NT2/D1 (cell line): ENCODE measurements around the gene RPRD1B.

Experiments
- DNase-seq: peaks from one replicate; pipeline ENCODE4 v3.0.0-alpha.2; 2011; ENCODE audit warnings: low read depth, low spot score
- H3K27me3 ChIP-seq: 2 replicates; pipeline ENCODE4 v1.6.0; 2011; ENCODE audit warnings: mild to moderate bottlenecking; ENCODE audit not compliant: insufficient read length, insufficient read depth
- H3K36me3 ChIP-seq: 2 replicates; pipeline ENCODE4 v1.6.1; 2011; ENCODE audit warnings: mild to moderate bottlenecking, low read length, mixed read lengths; ENCODE audit not compliant: insufficient read depth, insufficient read length
- H3K4me1 ChIP-seq: 2 replicates; pipeline ENCODE4 v1.5.1; 2011; ENCODE audit not compliant: insufficient read depth, insufficient read length
- H3K4me3 ChIP-seq: 2 replicates; pipeline ENCODE4 v1.5.1; 2011; ENCODE audit warnings: low read depth; ENCODE audit not compliant: insufficient read length
- H3K9ac ChIP-seq: 2 replicates; pipeline ENCODE4 v1.6.0; 2011; ENCODE audit warnings: low read depth; ENCODE audit not compliant: insufficient read length
- H3K9me3 ChIP-seq: 2 replicates; pipeline ENCODE4 v1.5.1; 2011; ENCODE audit warnings: mild to moderate bottlenecking, low read length; ENCODE audit not compliant: insufficient read depth
- SUZ12 ChIP-seq: IDR thresholded peaks from 2 replicates; pipeline ENCODE4 v1.6.1; 2011; ENCODE audit not compliant: insufficient read length, insufficient read depth; ENCODE audit errors: extremely low read depth
- YY1 ChIP-seq: IDR thresholded peaks from 2 replicates; pipeline ENCODE4 v1.6.1; 2011; ENCODE audit not compliant: insufficient read length, insufficient read depth
- ZNF274 ChIP-seq: IDR thresholded peaks from 2 replicates; pipeline ENCODE4 v1.6.1; 2011; ENCODE audit warnings: mild to moderate bottlenecking, low read depth, low read length

The RPRD1B gene

DNA sequence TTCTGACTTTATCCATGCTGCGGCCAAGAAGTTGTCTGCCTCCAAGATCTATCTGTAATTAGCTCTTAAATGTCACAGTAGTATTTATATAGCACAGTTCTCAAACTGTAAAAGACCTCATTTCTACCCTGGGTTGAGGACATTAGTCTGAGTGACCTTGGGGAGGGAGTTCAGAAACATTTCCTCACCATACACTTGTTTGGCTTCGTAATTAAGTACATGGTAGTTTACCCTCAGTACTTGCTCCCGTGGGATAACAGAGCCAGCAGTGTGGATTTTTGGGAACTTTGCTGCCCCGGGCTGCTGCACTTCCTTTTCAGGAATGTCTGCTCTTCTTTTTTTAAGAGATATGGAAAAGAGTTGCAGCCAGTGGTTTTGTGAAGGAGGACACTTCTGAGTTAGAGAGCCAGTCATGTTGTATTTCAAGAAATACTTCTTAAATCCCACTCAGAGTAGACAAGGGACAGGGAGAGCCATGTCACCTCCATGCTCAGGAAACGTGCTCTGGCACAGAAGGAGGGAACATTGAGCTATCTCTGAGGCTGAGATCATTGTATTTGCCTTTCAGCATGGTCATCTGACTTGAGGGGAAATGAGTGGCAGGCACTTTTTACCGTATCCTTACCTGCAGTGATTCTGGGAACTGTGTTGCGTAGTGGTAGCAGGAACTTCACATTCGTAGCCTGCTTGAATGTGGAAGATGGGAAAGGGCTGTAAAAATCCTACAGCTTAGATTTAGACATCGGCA, 33.6 kb downstream of the RPRD1B start:
- Histone ChIP-seq H3K9me3 (peaks cover 10% of the 10 kb centered on the region), H3K36me3 (peaks cover 88% of the 10 kb centered on the region), H3K4me3 (no peak overlapping the region), H3K27me3 (no peaks in the 10 kb centered on the region), H3K9ac (no peak overlapping the region), H3K4me1 (no peaks in the 10 kb centered on the region)
- DNase-seq = no peak
- TF ChIP-seq SUZ12 = no peak
- no peak for TF ChIP-seq ZNF274
- no peak for TF ChIP-seq YY1

DNA sequence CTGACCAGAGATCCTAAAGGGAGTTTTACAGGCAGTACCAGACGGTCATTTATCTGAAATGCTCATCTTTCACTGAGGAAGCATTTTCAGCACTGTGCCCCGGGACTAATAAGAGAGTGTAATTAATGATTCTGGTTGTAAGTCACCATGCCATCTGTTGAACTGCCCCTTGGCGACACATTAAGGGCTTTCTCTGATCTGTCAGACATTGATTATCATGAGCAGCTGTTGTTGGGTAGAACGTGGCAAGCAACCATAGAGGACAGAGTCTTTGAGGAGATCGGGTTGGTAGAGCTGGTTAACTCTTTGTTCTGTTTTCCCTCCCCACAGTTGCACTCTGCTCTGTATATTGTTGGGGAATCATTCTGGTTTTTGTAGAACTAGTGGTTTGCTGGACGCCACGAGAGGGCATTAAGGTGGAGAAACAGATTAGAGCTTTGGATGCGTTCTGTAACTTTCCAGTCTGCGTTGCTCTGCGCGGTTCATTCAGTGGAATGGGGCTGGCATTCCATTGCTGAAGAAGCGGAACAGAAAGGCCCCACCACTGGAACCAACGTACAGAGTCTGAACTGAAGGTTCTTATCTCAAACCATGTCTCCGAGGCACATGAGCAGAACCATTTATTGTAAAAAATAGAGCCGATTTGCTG, 34.3 kb downstream of the RPRD1B start:
- Histone ChIP-seq H3K9me3 (peaks cover 12% of the 10 kb centered on the region), H3K4me1 (no peaks in the 10 kb centered on the region), H3K36me3 (peaks cover 89% of the 10 kb centered on the region), H3K4me3 (no peak overlapping the region), H3K9ac (no peak overlapping the region), H3K27me3 (no peaks in the 10 kb centered on the region)
- TF ChIP-seq SUZ12 = no peak
- TF ChIP-seq YY1 = no peak
- TF ChIP-seq ZNF274 = no peak
- no peak for DNase-seq

DNA sequence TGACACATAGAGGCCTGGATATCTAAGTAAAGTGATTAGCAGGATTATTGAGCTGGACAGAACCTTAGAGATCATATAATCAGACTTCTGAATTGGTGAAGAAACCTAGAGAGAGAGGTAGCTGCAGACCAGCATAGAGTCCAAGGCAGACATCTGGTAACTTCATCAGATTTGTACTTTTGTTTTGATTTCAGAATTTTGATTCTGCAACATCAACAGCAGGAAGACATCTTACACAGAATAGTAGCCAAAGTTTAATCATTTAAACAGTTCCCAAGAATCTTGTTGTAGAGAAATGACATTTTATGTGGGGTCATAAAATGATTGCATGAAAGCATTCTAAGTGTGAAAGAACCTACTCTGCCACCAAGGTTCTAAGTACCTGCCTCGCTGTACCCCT, 39.4 kb downstream of the RPRD1B start:
- Histone ChIP-seq H3K36me3 (peaks cover 77% of the 10 kb centered on the region), H3K4me1 (peaks cover 3% of the 10 kb centered on the region), H3K4me3 (no peak overlapping the region), H3K9ac (no peak overlapping the region), H3K27me3 (no peaks in the 10 kb centered on the region), H3K9me3 (peaks cover 12% of the 10 kb centered on the region)
- no peak for DNase-seq
- no peak for TF ChIP-seq SUZ12
- no peak for TF ChIP-seq YY1
- no peak for TF ChIP-seq ZNF274

DNA sequence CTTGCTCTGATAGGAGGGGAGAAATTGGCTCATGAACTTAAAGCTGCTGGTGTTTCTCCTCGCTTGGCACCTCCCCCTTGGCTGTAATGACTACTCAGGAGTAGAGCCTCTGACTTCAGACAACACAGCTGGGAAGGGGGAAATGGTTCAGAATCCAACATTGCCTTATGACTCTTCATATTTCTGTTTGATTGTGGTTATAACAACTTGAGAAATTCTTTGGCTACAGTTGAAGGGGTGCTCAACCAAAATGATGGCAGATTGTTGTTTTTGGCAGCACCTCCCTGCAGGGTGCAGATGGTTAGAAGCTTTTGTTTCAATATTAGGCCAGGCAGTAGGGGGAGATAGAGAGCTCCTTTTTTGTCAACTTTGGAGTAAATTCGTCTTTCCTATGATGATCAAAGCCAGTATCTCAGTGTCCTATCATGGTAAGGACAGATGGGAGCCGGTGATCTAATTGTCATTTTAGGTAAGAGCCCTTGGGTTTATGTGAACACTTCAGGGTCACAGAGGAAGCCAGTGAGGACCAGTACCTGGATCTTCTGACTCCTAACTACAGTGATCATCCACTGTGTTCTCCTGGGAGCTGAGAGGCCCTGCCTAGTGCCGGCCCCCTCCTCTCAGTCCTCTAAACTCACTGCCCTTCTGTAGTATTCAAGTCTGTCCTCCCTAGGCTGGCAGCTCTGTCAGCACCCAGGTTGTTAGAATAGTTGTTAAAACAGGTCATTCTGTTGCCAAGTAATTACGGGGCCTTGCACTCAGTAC, 39.9 kb downstream of the RPRD1B start:
- Histone ChIP-seq H3K36me3 (peaks cover 76% of the 10 kb centered on the region), H3K9ac (no peak overlapping the region), H3K4me1 (peaks cover 3% of the 10 kb centered on the region), H3K4me3 (no peak overlapping the region), H3K9me3 (peaks cover 12% of the 10 kb centered on the region), H3K27me3 (no peaks in the 10 kb centered on the region)
- peak; percentile 57 for DNase-seq
- no peak for TF ChIP-seq SUZ12
- TF ChIP-seq ZNF274 = no peak
- no peak for TF ChIP-seq YY1

DNA sequence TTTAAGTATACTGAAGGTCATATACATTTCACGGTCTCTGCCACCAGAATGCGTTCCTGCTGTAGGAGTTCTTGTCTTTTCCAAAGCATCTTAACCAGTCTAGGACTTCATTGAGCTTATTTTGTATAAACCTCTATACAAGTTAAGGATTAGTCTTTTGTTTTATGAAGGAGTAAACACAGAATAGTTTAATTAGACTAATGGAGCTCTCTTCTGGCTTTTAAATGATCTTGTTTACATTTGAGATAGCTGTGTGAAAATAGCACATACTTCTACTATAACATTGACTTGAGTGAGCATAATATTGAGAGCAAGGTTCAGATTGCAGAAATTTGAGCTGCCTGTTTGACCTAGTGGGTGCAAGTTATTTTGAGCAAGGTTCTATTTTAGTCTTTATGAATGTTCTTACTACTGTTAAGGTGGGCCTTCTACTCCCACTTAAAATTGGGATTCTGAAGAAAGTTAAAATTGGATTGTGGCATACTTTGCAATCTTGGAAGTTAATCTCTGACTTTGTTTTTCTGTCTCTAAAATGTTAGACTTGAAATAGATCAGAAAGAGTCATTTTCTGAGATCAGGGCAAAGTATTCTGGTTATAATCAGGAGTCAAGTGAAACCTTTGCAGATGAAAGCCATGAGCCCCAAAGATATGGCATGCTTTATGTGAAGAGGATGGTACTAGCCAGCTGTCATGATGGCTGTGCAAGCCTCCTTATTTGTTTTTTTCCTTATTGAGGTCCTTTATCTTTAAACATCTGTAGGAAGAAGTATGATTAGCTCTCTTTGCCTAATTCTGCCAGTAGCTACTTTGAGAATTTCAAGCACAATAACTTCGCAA, 41.8 kb downstream of the RPRD1B start:
- Histone ChIP-seq H3K9me3 (peaks cover 18% of the 10 kb centered on the region), H3K27me3 (no peaks in the 10 kb centered on the region), H3K9ac (no peak overlapping the region), H3K4me1 (peaks cover 3% of the 10 kb centered on the region), H3K36me3 (peaks cover 69% of the 10 kb centered on the region), H3K4me3 (no peak overlapping the region)
- TF ChIP-seq YY1 (no peak), ZNF274 (no peak), SUZ12 (no peak)
- no peak for DNase-seq

DNA sequence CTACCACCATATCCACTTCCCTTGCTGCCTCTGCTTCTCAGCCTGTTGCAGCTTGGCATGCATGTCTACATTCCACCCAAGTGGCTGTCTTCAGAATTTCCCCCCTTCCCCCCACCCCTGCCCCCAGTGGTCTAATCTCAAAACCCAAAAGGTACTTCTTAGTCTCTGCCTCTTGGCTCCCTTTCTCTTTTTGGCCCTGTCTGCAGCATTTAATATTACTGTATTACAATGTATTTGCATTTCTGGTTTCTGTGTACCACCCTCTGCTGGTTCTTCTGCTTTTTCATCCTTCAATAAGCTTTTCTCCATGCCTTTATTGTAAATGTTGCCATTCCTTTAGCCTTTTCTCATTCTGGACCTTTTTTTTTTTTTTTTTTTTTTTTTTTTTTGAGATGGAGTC, 43.0 kb downstream of the RPRD1B start:
- H3K4me1 ChIP-seq = peaks cover 3% of the 10 kb centered on the region
- no peak overlapping the region for H3K4me3 ChIP-seq
- peaks cover 13% of the 10 kb centered on the region; the same call in 1 of the 2 replicates for H3K9me3 ChIP-seq
- no peak for DNase-seq
- H3K27me3 ChIP-seq = no peaks in the 10 kb centered on the region
- no peak for TF ChIP-seq YY1
- TF ChIP-seq SUZ12 = no peak
- TF ChIP-seq ZNF274 = no peak
- no peak overlapping the region for H3K9ac ChIP-seq
- peaks cover 57% of the 10 kb centered on the region for H3K36me3 ChIP-seq
